HCT116 (cell line): ENCODE results near the gene COL26A1. TPM values are rescaled to one million over a fixed set of nuclear protein-coding genes. Genes with fewer than 3 reads are reported as not detected.
"Not testable (repeated sequence)": the region's sequence is repeated elsewhere in the genome, so short reads cannot be mapped to it uniquely, and the experiment has no call there.

Experiments used
- ATAC-seq: fragments of 200-7000 bp; cut with Tn5 transposase; 2 replicates; pipeline ENCODE4 v1.9.1; 2020; ENCODE audit warnings: mild to moderate bottlenecking, moderate library complexity
- BruUV-seq: library from RNA; stranded (reverse); fragments of 400-500 nt; replicated peaks from 2 replicates; lab custom pipeline; 2021; lab: Mats Ljungman, UMichigan
- CTCF ChIA-PET: fragments of 300-600 bp; sonication (Branson Sonifier 250); formaldehyde crosslinking; loops from one replicate; lab custom pipeline; 2021; ENCODE audit warnings: antibody characterized with exemption; lab: Charles Lee
- POLR2A ChIA-PET: fragments of 300-600, 350-600 bp; sonication (Branson Sonifier 250); formaldehyde crosslinking; loops from one replicate; lab custom pipeline; 2021; ENCODE audit warnings: antibody characterized with exemption; lab: Charles Lee
- RAD21 ChIA-PET, 2 experiments: fragments of 300-600 bp; sonication (Branson Sonifier 250); formaldehyde crosslinking; loops; one replicate each; lab custom pipeline; 2023; ENCODE audit warnings: low total read pairs in 2 of 2; ENCODE audit not compliant: uncharacterized antibody in 2 of 2, unreplicated experiment in 2 of 2, low non-redundant PET in 1 of 2; lab: Charles Lee
- DNase-seq: peaks from one replicate; pipeline ENCODE4 v3.0.0-alpha.2; 2010; ENCODE audit warnings: low read depth, low spot score
- H2AFZ ChIP-seq: fragments of 200-600 bp; shearing (Covaris generic), sonication (generic); 2 replicates; pipeline ENCODE4 v1.6.1; 2017; ENCODE audit warnings: low read depth, mixed run types, mixed read lengths, antibody characterized with exemption, low read length; ENCODE audit not compliant: poor library complexity, severe bottlenecking
- H3K27ac ChIP-seq: 2 replicates; pipeline ENCODE4 v1.5.1; 2012; ENCODE audit warnings: low read depth, low read length
- H3K27me3 ChIP-seq: fragments of 200-600 bp; sonication (generic); 2 replicates; pipeline ENCODE4 v1.6.1; 2016; ENCODE audit warnings: mixed run types, low read length, mixed read lengths; ENCODE audit not compliant: insufficient read depth
- H3K36me3 ChIP-seq, 2 experiments: fragments of 200-500 bp in 1 of 2; fragments of 200-600 bp in 1 of 2; sonication (Bioruptor generic) in 1 of 2; sonication (generic) in 1 of 2; 2 replicates each; pipeline versions ENCODE4 v1.5.1 to v1.6.1; 2014 to 2016; ENCODE audit warnings: low read length in 2 of 2, inconsistent platforms in 1 of 2, mixed read lengths in 1 of 2, mixed run types in 1 of 2; ENCODE audit not compliant: insufficient read depth in 2 of 2, control insufficient read depth in 1 of 2
- H3K4me1 ChIP-seq, 2 experiments: fragments of 200-600 bp in 1 of 2; sonication (generic) in 1 of 2; 2 replicates each; pipeline versions ENCODE4 v1.5.1 to v1.6.1; 2012 to 2017; ENCODE audit warnings: low read length in 2 of 2, inconsistent platforms in 1 of 2, mild to moderate bottlenecking in 1 of 2, mixed read lengths in 1 of 2, mixed run types in 1 of 2, moderate library complexity in 1 of 2; ENCODE audit not compliant: insufficient read depth in 2 of 2, control insufficient read depth in 1 of 2
- H3K4me2 ChIP-seq: fragments of 200-600 bp; sonication (generic); 2 replicates; pipeline ENCODE4 v1.6.1; 2017; ENCODE audit warnings: mixed run types, low read length, mixed read lengths
- H3K4me3 ChIP-seq, 2 experiments: fragments of 200-600 bp in 1 of 2; sonication (generic) in 1 of 2; replicated peaks in 1 of 2; 2 replicates each; pipeline ENCODE4 v1.5.1; 2011 to 2016; ENCODE audit warnings: low read length in 2 of 2, control low read depth in 1 of 2, low read depth in 1 of 2, mild to moderate bottlenecking in 1 of 2, mixed read lengths in 1 of 2, mixed run types in 1 of 2
- H3K79me2 ChIP-seq: fragments of 200-600 bp; sonication (generic); 2 replicates; pipeline ENCODE4 v1.6.1; 2017; ENCODE audit warnings: mild to moderate bottlenecking, mixed run types, low read length, moderate library complexity, mixed read lengths; ENCODE audit not compliant: insufficient read depth
- H3K9ac ChIP-seq: fragments of 200-600 bp; sonication (generic); 2 replicates; pipeline ENCODE4 v1.6.1; 2016; ENCODE audit warnings: low read length, mixed read lengths
- H3K9me2 ChIP-seq: fragments of 200-600 bp; sonication (generic), shearing (Covaris generic); 2 replicates; pipeline ENCODE4 v1.6.1; 2017; ENCODE audit warnings: mixed run types, mild to moderate bottlenecking, moderate library complexity; ENCODE audit not compliant: insufficient read depth
- H3K9me3 ChIP-seq, 2 experiments: fragments of 200-500 bp in 1 of 2; fragments of 200-600 bp in 1 of 2; sonication (Bioruptor generic) in 1 of 2; sonication (generic) in 1 of 2; 2 replicates each; pipeline ENCODE4 v1.6.1; 2014 to 2017; ENCODE audit warnings: low read length in 2 of 2, mixed read lengths in 2 of 2, inconsistent platforms in 1 of 2, low read depth in 1 of 2, mild to moderate bottlenecking in 1 of 2, mixed run types in 1 of 2, moderate library complexity in 1 of 2; ENCODE audit not compliant: control insufficient read depth in 1 of 2, insufficient read depth in 1 of 2
- H4K20me1 ChIP-seq: fragments of 200-600 bp; sonication (generic), shearing (Covaris generic); 2 replicates; pipeline ENCODE4 v1.6.1; 2017; ENCODE audit warnings: mixed run types, mild to moderate bottlenecking, moderate library complexity; ENCODE audit not compliant: insufficient read depth
- ELF1 ChIP-seq: IDR thresholded peaks from 2 replicates; pipeline ENCODE4 v1.6.1; 2012; ENCODE audit warnings: low read depth, borderline replicate concordance
- ZBTB33 ChIP-seq: IDR thresholded peaks from 2 replicates; pipeline ENCODE4 v1.6.1; 2011; ENCODE audit warnings: mild to moderate bottlenecking, low read length, moderate library complexity; ENCODE audit not compliant: insufficient replicate concordance; ENCODE audit errors: extremely low read depth
- intact Hi-C: fragments of 100-400 bp; cut with micrococcal nuclease; formaldehyde crosslinking; loops from 2 replicates; pipeline ENCODE4 v1.10.0; 2022
- total RNA-seq: library from RNA; stranded (reverse); gene quantifications from one replicate; pipeline ENCODE4 v1.2.1, GENCODE V29; 2021; ENCODE audit not compliant: unreplicated experiment
- TF ChIP-seq, protein P1 (sequence below), 3 experiments: fragments of 200-600 bp in 1 of 3; sonication (generic) in 1 of 3; IDR thresholded peaks in 2 of 3; conservative IDR thresholded peaks in 1 of 3; 2 replicates each; pipeline ENCODE4 v1.5.1; 2012 to 2017; ENCODE audit warnings: low read depth in 2 of 3, low read length in 2 of 3, antibody characterized with exemption in 1 of 3, borderline replicate concordance in 1 of 3, control low read depth in 1 of 3, mild to moderate bottlenecking in 1 of 3, mixed read lengths in 1 of 3, mixed run types in 1 of 3, moderate library complexity in 1 of 3; ENCODE audit not compliant: insufficient read depth in 1 of 3

COL26A1 gene
- total RNA-seq, 1 experiment from 2014 or later = 0.27 TPM

DNA sequence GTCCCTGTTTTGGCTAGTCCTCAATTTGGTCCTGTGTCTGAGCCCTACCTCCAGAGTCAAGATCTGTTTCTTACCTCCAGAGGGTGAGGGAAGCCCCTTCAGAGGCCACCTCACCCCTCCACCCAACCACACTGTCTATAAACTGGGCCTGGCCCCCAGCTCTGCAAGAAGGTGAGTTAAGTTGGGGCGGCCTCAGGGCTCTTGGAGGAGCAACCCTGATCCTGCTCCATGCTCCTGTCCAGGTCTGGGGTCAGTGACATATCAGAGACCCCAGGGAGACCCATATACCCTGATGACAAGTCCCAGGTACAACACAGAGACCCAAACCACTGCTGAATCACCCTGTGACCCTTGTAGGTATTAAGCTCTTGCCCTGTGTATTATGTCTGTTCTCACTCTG, 196.9 kb downstream of the COL26A1 start (continued):
- TF ChIP-seq, protein P1, sequence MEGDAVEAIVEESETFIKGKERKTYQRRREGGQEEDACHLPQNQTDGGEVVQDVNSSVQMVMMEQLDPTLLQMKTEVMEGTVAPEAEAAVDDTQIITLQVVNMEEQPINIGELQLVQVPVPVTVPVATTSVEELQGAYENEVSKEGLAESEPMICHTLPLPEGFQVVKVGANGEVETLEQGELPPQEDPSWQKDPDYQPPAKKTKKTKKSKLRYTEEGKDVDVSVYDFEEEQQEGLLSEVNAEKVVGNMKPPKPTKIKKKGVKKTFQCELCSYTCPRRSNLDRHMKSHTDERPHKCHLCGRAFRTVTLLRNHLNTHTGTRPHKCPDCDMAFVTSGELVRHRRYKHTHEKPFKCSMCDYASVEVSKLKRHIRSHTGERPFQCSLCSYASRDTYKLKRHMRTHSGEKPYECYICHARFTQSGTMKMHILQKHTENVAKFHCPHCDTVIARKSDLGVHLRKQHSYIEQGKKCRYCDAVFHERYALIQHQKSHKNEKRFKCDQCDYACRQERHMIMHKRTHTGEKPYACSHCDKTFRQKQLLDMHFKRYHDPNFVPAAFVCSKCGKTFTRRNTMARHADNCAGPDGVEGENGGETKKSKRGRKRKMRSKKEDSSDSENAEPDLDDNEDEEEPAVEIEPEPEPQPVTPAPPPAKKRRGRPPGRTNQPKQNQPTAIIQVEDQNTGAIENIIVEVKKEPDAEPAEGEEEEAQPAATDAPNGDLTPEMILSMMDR (IDR thresholded peaks at IDR 0.05 in 2 of 3, conservative IDR thresholded peaks at IDR 0.05 in 1 of 3; ENCODE audit: borderline replicate concordance in 1 of 3, insufficient read depth in 1 of 3, low read depth in 2 of 3, low read length in 2 of 3) = no peak
- TF ChIP-seq ZBTB33 (no peak), ELF1 (no peak)

- H3K4me1 ChIP-seq = peaks cover 10 to 17% of the 10 kb centered on the region in 2 experiments; a peak in 3 of 4 replicates
- BruUV-seq, H3K9ac ChIP-seq, H3K9me2 ChIP-seq, CTCF ChIA-PET, ATAC-seq, H4K20me1 ChIP-seq, H3K27ac ChIP-seq, H3K27me3 ChIP-seq, DNase-seq, H3K4me2 ChIP-seq, H3K36me3 ChIP-seq, H3K79me2 ChIP-seq, H3K4me3 ChIP-seq, intact Hi-C loops, H2AFZ ChIP-seq, H3K9me3 ChIP-seq: not testable (repeated sequence)
- ChIA-PET RAD21 (interaction anchor here in 1 of 2 experiments (0.7 kb wide), 1 partner anchor 24 kb away, joined by 4 read pairs; no protein-coding TSS in a partner anchor), POLR2A (interaction anchor here (0.6 kb wide), 1 partner anchor 162 kb away, joined by 3 read pairs; no protein-coding TSS in a partner anchor)
Measured at GRCh38 chr7:101560021-101560420, 197.3 kb downstream of the COL26A1 start.
